Endothelial cell of umbilical vein (primary cell): ENCODE measurements around the gene SEC22C. TPM values are rescaled to one million over a fixed set of nuclear protein-coding genes. Genes with fewer than 3 reads are reported as not detected.

Experiments
- BruUV-seq: library from RNA; stranded (reverse); fragments of 400-500 nt; replicated peaks from 2 replicates; lab custom pipeline; 2021; lab: Mats Ljungman, UMichigan
- CTCF ChIA-PET: fragments of 300-600, 350-600 bp; sonication (Branson Sonifier 250); formaldehyde crosslinking; loops from one replicate; lab custom pipeline; 2021; ENCODE audit warnings: antibody characterized with exemption, inconsistent platforms; lab: Charles Lee
- POLR2A ChIA-PET: fragments of 300-600, 350-600 bp; sonication (Branson Sonifier 250); formaldehyde crosslinking; loops from one replicate; lab custom pipeline; 2021; ENCODE audit warnings: antibody characterized with exemption, inconsistent platforms; lab: Charles Lee
- DNase-seq: peaks from one replicate; pipeline ENCODE4 v3.0.0-alpha.2; 2011; ENCODE audit warnings: low read depth, low spot score
- FAIRE-seq: peaks from 2 replicates; lab custom pipeline; 2011; peaks lifted over from hg19 to GRCh38; lab: Jason Lieb, UNC
- H2AFZ ChIP-seq: 2 replicates; pipeline ENCODE4 v1.6.0; 2012; ENCODE audit warnings: low read depth, low read length, control low read depth, inconsistent platforms
- H3K27ac ChIP-seq: 2 replicates; pipeline ENCODE4 v1.5.1; 2011; ENCODE audit warnings: low read depth, mild to moderate bottlenecking, control low read depth, low read length, moderate library complexity; ENCODE audit not compliant: insufficient read depth
- H3K27me3 ChIP-seq, 2 experiments: 2 replicates each; pipeline versions ENCODE4 v1.6.0 to v1.6.1; 2011; ENCODE audit warnings: low read length in 2 of 2, mixed read lengths in 1 of 2; ENCODE audit not compliant: control insufficient read depth in 2 of 2, insufficient read depth in 2 of 2
- H3K36me3 ChIP-seq, 2 experiments: 2 replicates in 1 of 2; 3 replicates in 1 of 2; pipeline ENCODE4 v1.5.1; 2011; ENCODE audit warnings: low read length in 2 of 2, mild to moderate bottlenecking in 1 of 2, moderate library complexity in 1 of 2; ENCODE audit not compliant: control insufficient read depth in 2 of 2, insufficient read depth in 2 of 2; ENCODE audit errors: extremely low read depth in 1 of 2
- H3K4me1 ChIP-seq: 3 replicates; pipeline ENCODE4 v1.5.1; 2011; ENCODE audit warnings: mild to moderate bottlenecking, low read length; ENCODE audit not compliant: control insufficient read depth, insufficient read depth; ENCODE audit errors: extremely low read depth
- H3K4me2 ChIP-seq: 2 replicates; pipeline ENCODE4 v1.6.1; 2011; ENCODE audit warnings: low read length, control low read depth, mixed read lengths; ENCODE audit not compliant: insufficient read depth
- H3K4me3 ChIP-seq, 3 experiments: fragments of 200-600 bp in 1 of 3; sonication (generic), shearing (Covaris generic) in 1 of 3; replicated peaks in 1 of 3; 2 replicates each; pipeline ENCODE4 v1.5.1; 2011 to 2016; ENCODE audit warnings: control low read depth in 3 of 3, low read length in 3 of 3, mild to moderate bottlenecking in 2 of 3, inconsistent platforms in 1 of 3, low read depth in 1 of 3, moderate library complexity in 1 of 3; ENCODE audit not compliant: insufficient read depth in 1 of 3
- H3K79me2 ChIP-seq: 2 replicates; pipeline ENCODE4 v1.6.0; 2012; ENCODE audit warnings: low read length, inconsistent platforms; ENCODE audit not compliant: control insufficient read depth, insufficient read depth
- H3K9ac ChIP-seq: replicated peaks from 2 replicates; pipeline ENCODE3; 2011; ENCODE audit warnings: low read length, control low read depth; ENCODE audit not compliant: insufficient read depth; ENCODE audit errors: extremely low read depth
- H3K9me1 ChIP-seq: replicated peaks from 3 replicates; pipeline ENCODE4 v1.6.0; 2011; ENCODE audit warnings: mild to moderate bottlenecking, low read length; ENCODE audit not compliant: control insufficient read depth, insufficient read depth; ENCODE audit errors: extremely low read depth
- H3K9me3 ChIP-seq: replicated peaks from 2 replicates; pipeline ENCODE4 v1.5.1; 2012; ENCODE audit warnings: low read length, inconsistent platforms; ENCODE audit not compliant: control insufficient read depth, insufficient read depth
- H4K20me1 ChIP-seq: replicated peaks from 2 replicates; pipeline ENCODE3; 2011; ENCODE audit warnings: mild to moderate bottlenecking, low read length; ENCODE audit not compliant: control insufficient read depth, insufficient read depth; ENCODE audit errors: extremely low read depth
- CTCF ChIP-seq, 2 donors: IDR thresholded peaks; 1 replicate in 1 of 2; 2 replicates in 1 of 2; pipeline ENCODE4 v1.5.1; 2011; ENCODE audit warnings: low read length in 2 of 2, mild to moderate bottlenecking in 2 of 2, moderate library complexity in 2 of 2, control low read depth in 1 of 2, inconsistent platforms in 1 of 2, low read depth in 1 of 2; ENCODE audit not compliant: insufficient read depth in 1 of 2; ENCODE audit errors: extremely low read depth in 1 of 2
- EZH2 ChIP-seq: IDR thresholded peaks from 2 replicates; pipeline ENCODE4 v1.6.1; 2012; ENCODE audit warnings: borderline replicate concordance, low read depth, mild to moderate bottlenecking, moderate library complexity, low read length, inconsistent platforms; ENCODE audit not compliant: severe bottlenecking
- FOS ChIP-seq: IDR thresholded peaks from 2 replicates; pipeline ENCODE4 v1.6.1; 2011; ENCODE audit warnings: mild to moderate bottlenecking, low read length, moderate library complexity, borderline replicate concordance; ENCODE audit not compliant: insufficient read depth
- GATA2 ChIP-seq: IDR thresholded peaks from 2 replicates; pipeline ENCODE4 v1.7.0; 2011; ENCODE audit warnings: low read depth, mild to moderate bottlenecking, moderate library complexity, mixed read lengths, low read length; ENCODE audit not compliant: insufficient read length, insufficient read depth
- JUN ChIP-seq: IDR thresholded peaks from 2 replicates; pipeline ENCODE4 v1.6.1; 2011; ENCODE audit warnings: borderline replicate concordance, low read depth; ENCODE audit not compliant: insufficient read length, insufficient read depth
- MYC ChIP-seq: IDR thresholded peaks from one replicate; pipeline ENCODE4 v1.6.1; 2011; ENCODE audit warnings: mild to moderate bottlenecking, low read depth, low read length
- POLR2A ChIP-seq: IDR thresholded peaks from 2 replicates; pipeline ENCODE4 v1.6.1; 2012; ENCODE audit warnings: low read depth, mild to moderate bottlenecking, control low read depth, low read length
- POLR2AphosphoS5 ChIP-seq: IDR thresholded peaks from 2 replicates; pipeline ENCODE4 v1.6.1; 2012; ENCODE audit warnings: low read depth, mild to moderate bottlenecking, control low read depth, low read length, moderate library complexity; ENCODE audit not compliant: insufficient read depth
- dilution Hi-C: fragments of 300-500 bp; cut with MboI; formaldehyde crosslinking; loops from one replicate; pipeline ENCODE4 v1.15.0; 2019; ENCODE audit warnings: low sequenced_read_pairs; ENCODE audit not compliant: extremely low pct_ligation_motif_present
- intact Hi-C: fragments of 100-400 bp; cut with micrococcal nuclease; formaldehyde crosslinking; loops from one replicate; pipeline ENCODE4 v1.10.0; 2022
- polyA plus RNA-seq, 4 experiments: library from polyadenylated mRNA; depleted of rRNA in 3 of 4; stranded (reverse) in 3 of 4; unstranded in 1 of 4; fragments of >200 nt; gene quantifications; 2 replicates each; pipeline versions ENCODE4 v1.2.1 to v1.2.3, GENCODE V29; 2011 to 2012; ENCODE audit warnings: missing spikeins in 1 of 4
- total RNA-seq: library from RNA; stranded (reverse); gene quantifications from 2 replicates; pipeline ENCODE4 v1.2.3, GENCODE V29; 2021
- TF ChIP-seq, protein P1 (sequence below): IDR thresholded peaks from 2 replicates; pipeline ENCODE4 v1.6.1; 2011; ENCODE audit not compliant: insufficient read depth, insufficient read length

The SEC22C gene
- total and polyA plus RNA-seq, 2 donors (not counting 3 experiments of a cell fraction or from before 2014, with no cell fraction given), result 43.9 to 61.9 TPM

GRCh38 chr3:42500091-42500490, 81.7 kb downstream of the SEC22C start:
- Histone ChIP-seq H3K79me2 (no peaks in the 10 kb centered on the region), H3K9me1 (no peaks in the 10 kb centered on the region), H4K20me1 (no peaks in the 10 kb centered on the region), H3K4me3 (no peak overlapping the region), H3K27ac (no peak overlapping the region), H3K9ac (no peak overlapping the region), H3K4me1 (peaks cover 6% of the 10 kb centered on the region), H3K4me2 (no peak overlapping the region), H3K27me3 (peaks cover 6 to 10% of the 10 kb centered on the region in 2 experiments), H3K9me3 (no peaks in the 10 kb centered on the region), H2AFZ (no peak overlapping the region), H3K36me3 (no peaks in the 10 kb centered on the region)
- BruUV-seq, result no TSS peak
- dilution Hi-C loops (no loop called here), intact Hi-C loops (no loop called here)
- FAIRE-seq, result no peak
- ChIA-PET POLR2A (no interaction called here), CTCF (interaction anchor here (2.3 to 3.2 kb wide), 2 partner anchors 25 to 48 kb away, joined by 8 to 31 read pairs; no protein-coding TSS in a partner anchor)
- no peak for DNase-seq
- TF ChIP-seq EZH2 (no peak), FOS (no peak), POLR2AphosphoS5 (no peak)

DNA sequence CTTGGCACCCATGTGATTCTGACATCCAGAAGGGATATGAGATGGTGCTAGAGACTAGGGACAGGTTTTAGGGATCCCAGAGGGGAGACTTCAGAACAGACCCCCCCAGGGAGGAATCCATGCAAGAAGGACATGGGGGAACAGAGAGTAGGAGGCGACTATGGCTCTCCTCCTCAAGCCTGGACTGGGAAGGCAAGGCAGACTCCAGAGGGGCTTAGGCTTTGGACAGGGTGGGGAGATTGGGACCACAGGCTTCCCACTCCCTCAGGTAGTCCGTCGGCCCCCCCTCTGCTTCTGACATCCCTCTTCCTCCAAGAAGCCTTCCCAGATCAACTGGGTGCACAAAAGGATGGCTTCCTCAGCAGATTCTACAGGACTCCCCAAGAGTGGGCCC, 82.3 kb downstream of the SEC22C start:
- TF ChIP-seq FOS, result no peak
- TF ChIP-seq JUN, result no peak
- TF ChIP-seq GATA2, result no peak
- TF ChIP-seq, protein P1, sequence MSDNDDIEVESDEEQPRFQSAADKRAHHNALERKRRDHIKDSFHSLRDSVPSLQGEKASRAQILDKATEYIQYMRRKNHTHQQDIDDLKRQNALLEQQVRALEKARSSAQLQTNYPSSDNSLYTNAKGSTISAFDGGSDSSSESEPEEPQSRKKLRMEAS, result no peak
- no peak for TF ChIP-seq EZH2
- no peak for TF ChIP-seq MYC
- no peak for TF ChIP-seq POLR2AphosphoS5
- TF ChIP-seq POLR2A, result no peak
- TF ChIP-seq CTCF (IDR thresholded peaks at IDR 0.05; ENCODE audit: extremely low read depth in 1 of 2, insufficient read depth in 1 of 2, low read depth in 1 of 2, low read length in 2 of 2), result no peak
- Histone ChIP-seq H3K4me3 (no peak overlapping the region), H3K9me3 (no peaks in the 10 kb centered on the region), H3K9me1 (no peaks in the 10 kb centered on the region), H3K9ac (no peak overlapping the region), H3K4me2 (no peak overlapping the region), H2AFZ (no peak overlapping the region), H4K20me1 (no peaks in the 10 kb centered on the region), H3K4me1 (peaks cover 6% of the 10 kb centered on the region), H3K27ac (no peak overlapping the region), H3K79me2 (no peaks in the 10 kb centered on the region), H3K36me3 (no peaks in the 10 kb centered on the region), H3K27me3 (peaks cover 6 to 10% of the 10 kb centered on the region in 2 experiments)
- intact Hi-C loops (no loop called here), dilution Hi-C loops (no loop called here)
- ChIA-PET CTCF (no interaction called here), POLR2A (no interaction called here)
- no TSS peak for BruUV-seq
- no peak for FAIRE-seq
- no peak for DNase-seq
